ENCODE data around the gene CCDC81. TPM values are rescaled to one million over a fixed set of nuclear protein-coding genes. Genes with fewer than 3 reads are reported as not detected.
A peak's percentile ranks its signal among the peaks of the same experiment; 100 is the strongest.

CCDC81 gene
- total and polyA plus RNA-seq, 9 of the 15 experiments (the other 6 are each of a cell fraction or from before 2014, with no cell fraction given) = 0.16 to 1.0 (median 0.41) TPM

DNA sequence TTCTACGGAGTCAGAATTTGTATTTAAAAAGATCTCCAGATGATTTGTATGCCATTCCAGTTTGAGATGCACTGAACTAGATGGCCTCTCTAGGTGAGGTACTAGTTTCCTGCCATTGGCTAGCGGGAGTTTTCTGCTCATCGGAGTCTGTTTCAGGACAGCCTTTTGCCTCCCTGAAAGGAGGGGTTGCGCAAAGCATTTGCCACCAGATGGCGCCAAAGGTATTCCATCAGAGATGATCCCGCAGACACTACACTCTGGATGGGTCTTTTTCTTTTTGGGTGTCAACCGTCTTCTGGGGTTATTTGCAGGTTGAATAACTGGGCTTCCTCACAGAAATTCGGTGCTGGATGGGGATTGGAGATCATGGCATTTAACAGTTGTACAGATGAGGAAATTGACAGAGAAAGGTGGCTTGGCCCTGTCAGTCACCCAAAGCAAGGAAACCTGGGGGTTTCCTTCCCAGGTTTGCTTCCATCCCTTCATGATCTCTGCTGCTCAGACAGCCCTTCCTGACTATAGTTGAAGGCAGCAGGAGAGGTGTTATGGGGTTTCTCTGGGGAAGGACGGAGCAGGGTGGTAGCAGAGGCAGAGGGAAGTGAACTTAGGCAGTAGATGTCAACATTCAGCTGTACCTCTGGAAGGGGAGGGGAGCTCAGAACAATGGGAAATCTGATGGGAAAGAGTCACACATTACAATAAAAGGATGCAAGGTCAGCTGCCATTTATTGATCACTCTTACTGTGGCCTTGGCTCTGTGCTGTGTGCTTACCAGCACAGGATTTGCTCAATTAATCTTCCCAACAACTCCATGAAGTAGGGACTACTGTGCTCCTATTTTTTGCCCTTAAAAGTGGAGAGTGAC lies 81.6 kb downstream of the CCDC81 start:
- Histone ChIP-seq H3K9me3 (replicated peaks; ENCODE audit: control insufficient read depth, insufficient read depth, low read depth, low read length) (no peaks in the 10 kb centered on the region), H2AFZ (ENCODE audit: low read depth, low read length) (no peak overlapping the region), H3K79me2 (ENCODE audit: control insufficient read depth, insufficient read depth, low read length) (no peaks in the 10 kb centered on the region), H3K27me3 (ENCODE audit: control insufficient read depth in 2 of 2, insufficient read depth in 2 of 2, low read length in 2 of 2) (no peaks in the 10 kb centered on the region), H3K4me2 (ENCODE audit: insufficient read depth, low read length) (no peak overlapping the region), H3K9ac (ENCODE audit: insufficient read depth in 1 of 2, low read depth in 2 of 2, low read length in 2 of 2) (no peak overlapping the region), H3K4me3 (no peak overlapping the region), H3K27ac (ENCODE audit: extremely low read depth, low read depth, low read length) (no peak overlapping the region), H3K9me1 (ENCODE audit: control insufficient read depth, insufficient read depth, low read length) (no peaks in the 10 kb centered on the region), H3K36me3 (ENCODE audit: control insufficient read depth, insufficient read depth, low read length) (no peaks in the 10 kb centered on the region), H4K20me1 (replicated peaks; ENCODE audit: control insufficient read depth, insufficient read depth, low read length) (0 out of 2 replicates have a peak, but pooled peaks cover 4% of the 10 kb centered on the region), H3K4me1 (replicated peaks in 1 of 2; ENCODE audit: control insufficient read depth in 2 of 2, insufficient read depth in 2 of 2, low read length in 2 of 2) (no peaks in the 10 kb centered on the region)
- intact Hi-C loops (cut with micrococcal nuclease) = loop anchor here (1.0 to 5.0 kb wide), 6 partner anchors 115 to 463 kb away; no protein-coding TSS in a partner anchor
- WGBS (ENCODE audit: insufficient coverage, low coverage, missing lambda C conversion rate) = 3% methylated on average over 9 of the region's 9 CpGs
- BruUV-seq (replicated peaks) = no TSS peak
- in situ Hi-C loops (cut with MboI) = loop anchor here (5.0 to 10.0 kb wide), 3 partner anchors 116 to 968 kb away; no protein-coding TSS in a partner anchor
- CTCF ChIA-PET (ENCODE audit: low intra/inter-chr PET ratio) = interaction anchor here (0.6 to 2.5 kb wide), 10 partner anchors 115 to 993 kb away, joined by 3 to 18 read pairs (median 4); no protein-coding TSS in a partner anchor
- POLR2A ChIA-PET = interaction anchor here (0.6 kb wide), 1 partner anchor 387 kb away, joined by 3 read pairs; no protein-coding TSS in a partner anchor
- ATAC-seq (peak; percentile 98), FAIRE-seq (peak; percentile 97), DNase-seq (ENCODE audit: extremely low read depth in 1 of 4, low spot score in 3 of 4) (peak; percentile 77 to 86 (median 84))
- no peak for TF ChIP-seq EWSR1 (IDR thresholded peaks at IDR 0.05; ENCODE audit: borderline replicate concordance, low read depth, partially characterized antibody)
- no peak for TF ChIP-seq TFAM (CRISPR knock-in tag; conservative IDR thresholded peaks at IDR 0.05)
- TF ChIP-seq SETDB1 (IDR thresholded peaks at IDR 0.05; ENCODE audit: low read length) = no peak
- TF ChIP-seq CEBPB (tag; IDR thresholded peaks at IDR 0.05) = peak; percentile 41; the same call in 1 of the 2 replicates
- TF ChIP-seq, protein P1, sequence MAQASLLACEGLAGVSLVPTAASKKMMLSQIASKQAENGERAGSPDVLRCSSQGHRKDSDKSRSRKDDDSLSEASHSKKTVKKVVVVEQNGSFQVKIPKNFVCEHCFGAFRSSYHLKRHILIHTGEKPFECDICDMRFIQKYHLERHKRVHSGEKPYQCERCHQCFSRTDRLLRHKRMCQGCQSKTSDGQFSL (CRISPR knock-in tag; IDR thresholded peaks at IDR 0.05) = no peak
- TF ChIP-seq, protein P1 (tag; IDR thresholded peaks at IDR 0.05) = no peak
- no peak for TF ChIP-seq NFIC (IDR thresholded peaks at IDR 0.05)
- no peak for TF ChIP-seq ZNF263 (CRISPR knock-in tag; IDR thresholded peaks at IDR 0.05; ENCODE audit: borderline replicate concordance)
- TF ChIP-seq SIX5 (IDR thresholded peaks at IDR 0.05; ENCODE audit: borderline replicate concordance in 1 of 2, insufficient read depth in 1 of 2, low read depth in 1 of 2, low read length in 2 of 2) = no peak
- TF ChIP-seq, protein P2, sequence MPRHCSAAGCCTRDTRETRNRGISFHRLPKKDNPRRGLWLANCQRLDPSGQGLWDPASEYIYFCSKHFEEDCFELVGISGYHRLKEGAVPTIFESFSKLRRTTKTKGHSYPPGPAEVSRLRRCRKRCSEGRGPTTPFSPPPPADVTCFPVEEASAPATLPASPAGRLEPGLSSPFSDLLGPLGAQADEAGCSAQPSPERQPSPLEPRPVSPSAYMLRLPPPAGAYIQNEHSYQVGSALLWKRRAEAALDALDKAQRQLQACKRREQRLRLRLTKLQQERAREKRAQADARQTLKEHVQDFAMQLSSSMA (CRISPR knock-in tag; IDR thresholded peaks at IDR 0.05) = no peak
- TF ChIP-seq CC2D1A (IDR thresholded peaks at IDR 0.05) = peak; percentile 77
- TF ChIP-seq, protein P3, sequence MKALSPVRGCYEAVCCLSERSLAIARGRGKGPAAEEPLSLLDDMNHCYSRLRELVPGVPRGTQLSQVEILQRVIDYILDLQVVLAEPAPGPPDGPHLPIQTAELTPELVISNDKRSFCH (CRISPR knock-in tag; IDR thresholded peaks at IDR 0.05) = no peak
- TF ChIP-seq, protein P3 (tag; IDR thresholded peaks at IDR 0.05) = no peak
- TF ChIP-seq, protein P4, sequence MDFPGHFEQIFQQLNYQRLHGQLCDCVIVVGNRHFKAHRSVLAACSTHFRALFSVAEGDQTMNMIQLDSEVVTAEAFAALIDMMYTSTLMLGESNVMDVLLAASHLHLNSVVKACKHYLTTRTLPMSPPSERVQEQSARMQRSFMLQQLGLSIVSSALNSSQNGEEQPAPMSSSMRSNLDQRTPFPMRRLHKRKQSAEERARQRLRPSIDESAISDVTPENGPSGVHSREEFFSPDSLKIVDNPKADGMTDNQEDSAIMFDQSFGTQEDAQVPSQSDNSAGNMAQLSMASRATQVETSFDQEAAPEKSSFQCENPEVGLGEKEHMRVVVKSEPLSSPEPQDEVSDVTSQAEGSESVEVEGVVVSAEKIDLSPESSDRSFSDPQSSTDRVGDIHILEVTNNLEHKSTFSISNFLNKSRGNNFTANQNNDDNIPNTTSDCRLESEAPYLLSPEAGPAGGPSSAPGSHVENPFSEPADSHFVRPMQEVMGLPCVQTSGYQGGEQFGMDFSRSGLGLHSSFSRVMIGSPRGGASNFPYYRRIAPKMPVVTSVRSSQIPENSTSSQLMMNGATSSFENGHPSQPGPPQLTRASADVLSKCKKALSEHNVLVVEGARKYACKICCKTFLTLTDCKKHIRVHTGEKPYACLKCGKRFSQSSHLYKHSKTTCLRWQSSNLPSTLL (IDR thresholded peaks at IDR 0.05) = no peak
- TF ChIP-seq MAZ (CRISPR knock-in tag; conservative IDR thresholded peaks at IDR 0.05 in 1 of 2, IDR thresholded peaks at IDR 0.05 in 1 of 2) = peak in 1 of 2 experiments; percentile 70; a peak in 2 of 4 replicates
- TF ChIP-seq SRF (CRISPR knock-in tag; IDR thresholded peaks at IDR 0.05) = 0 out of 4 replicates have a peak, but pooled peaks of 1 of the 2 experiments have one; percentile 45
- no peak for TF ChIP-seq CHD2 (IDR thresholded peaks at IDR 0.05; ENCODE audit: low read depth, low read length)
